Stimulated activated naive CD8-positive, alpha-beta T cell treated with anti-CD3 and anti-CD28 coated beads, Interleukin-15, amount 100 ng/mL, for 72 hours (primary cell): Measurements from ENCODE around the gene BCR.
A peak's percentile ranks its signal among the peaks of the same experiment; 100 is the strongest.

Experiments
- ATAC-seq: fragments of 150-1000 bp; cut with Tn5 transposase; 2 replicates; pipeline ENCODE4 v1.10.0; 2021; ENCODE audit warnings: mild to moderate bottlenecking, moderate library complexity
- DNase-seq, 2 donors: peaks; one replicate each; pipeline ENCODE4 v3.0.0; 2021 to 2022
- H3K27ac Mint-ChIP-seq, 2 donors: one replicate each; pipeline ENCODE4 v1.8.0; 2022; ENCODE audit warnings: mild to moderate bottlenecking in 2 of 2, mixed read lengths in 2 of 2, moderate library complexity in 2 of 2
- H3K27me3 Mint-ChIP-seq: one replicate; pipeline ENCODE4 v1.8.0; 2022; ENCODE audit warnings: mixed read lengths
- H3K4me1 Mint-ChIP-seq: one replicate; pipeline ENCODE4 v1.8.0; 2022; ENCODE audit warnings: mild to moderate bottlenecking, mixed read lengths
- H3K4me3 Mint-ChIP-seq, 2 donors: one replicate each; pipeline ENCODE4 v1.8.0; 2022; ENCODE audit warnings: mild to moderate bottlenecking in 2 of 2, mixed read lengths in 2 of 2, moderate library complexity in 1 of 2
- H3K9me3 Mint-ChIP-seq, 2 donors: one replicate each; pipeline ENCODE4 v1.8.0; 2022; ENCODE audit warnings: mixed read lengths in 2 of 2

Gene BCR

GRCh38 chr22:23268139-23268712 is 87.9 kb downstream of the BCR start:
- no peak overlapping the region for H3K27ac Mint-ChIP-seq
- DNase-seq: no peak
- H3K4me1 Mint-ChIP-seq: peaks cover 4% of the 10 kb centered on the region
- H3K9me3 Mint-ChIP-seq: no peaks in the 10 kb centered on the region
- no peak for ATAC-seq
- no peak overlapping the region for H3K4me3 Mint-ChIP-seq
- no peaks in the 10 kb centered on the region for H3K27me3 Mint-ChIP-seq

GRCh38 chr22:23268877-23269276 is 88.6 kb downstream of the BCR start:
- Mint-ChIP-seq H3K4me3 (no peak overlapping the region), H3K27ac (peak overlapping the region in 1 of 2 donors; percentile 54), H3K27me3 (no peaks in the 10 kb centered on the region), H3K9me3 (no peaks in the 10 kb centered on the region), H3K4me1 (peaks cover 4% of the 10 kb centered on the region)
- DNase-seq: no peak
- ATAC-seq: peak; percentile 34

- Mint-ChIP-seq H3K4me1 (peaks cover 4% of the 10 kb centered on the region), H3K27me3 (no peaks in the 10 kb centered on the region), H3K4me3 (no peak overlapping the region), H3K27ac (peak overlapping the region; percentile 54 to 63), H3K9me3 (no peaks in the 10 kb centered on the region)
- DNase-seq (no peak), ATAC-seq (no peak)
These were observed 89.3 kb downstream of the BCR start for GRCh38 chr22:23269441-23270211.

- DNase-seq (no peak), ATAC-seq (no peak)
- H3K27me3 Mint-ChIP-seq: no peaks in the 10 kb centered on the region
- no peak overlapping the region for H3K4me3 Mint-ChIP-seq
- no peaks in the 10 kb centered on the region for H3K9me3 Mint-ChIP-seq
- H3K4me1 Mint-ChIP-seq: peaks cover 4% of the 10 kb centered on the region
- no peak overlapping the region for H3K27ac Mint-ChIP-seq
These were observed 90.0 kb downstream of the BCR start for GRCh38 chr22:23270212-23270733.

- no peak overlapping the region for H3K4me3 Mint-ChIP-seq
- H3K9me3 Mint-ChIP-seq: no peaks in the 10 kb centered on the region
- peaks cover 4% of the 10 kb centered on the region for H3K4me1 Mint-ChIP-seq
- peak overlapping the region in 1 of 2 donors; percentile 37 for H3K27ac Mint-ChIP-seq
- DNase-seq (no peak), ATAC-seq (no peak)
- no peaks in the 10 kb centered on the region for H3K27me3 Mint-ChIP-seq
These were observed 90.7 kb downstream of the BCR start for GRCh38 chr22:23270798-23271596.

- H3K4me1 Mint-ChIP-seq: peaks cover 4% of the 10 kb centered on the region
- no peak overlapping the region for H3K4me3 Mint-ChIP-seq
- H3K27ac Mint-ChIP-seq: no peak overlapping the region
- no peak for DNase-seq
- no peak for ATAC-seq
- H3K27me3 Mint-ChIP-seq: no peaks in the 10 kb centered on the region
- no peaks in the 10 kb centered on the region for H3K9me3 Mint-ChIP-seq
These were observed 91.2 kb downstream of the BCR start for GRCh38 chr22:23271597-23271908.

- Mint-ChIP-seq H3K27me3 (no peaks in the 10 kb centered on the region), H3K27ac (no peak overlapping the region), H3K4me3 (no peak overlapping the region), H3K9me3 (no peaks in the 10 kb centered on the region), H3K4me1 (peaks cover 4% of the 10 kb centered on the region)
- DNase-seq (no peak), ATAC-seq (no peak)
These were observed 92.1 kb downstream of the BCR start for GRCh38 chr22:23272371-23272770.

GRCh38 chr22:23272834-23273233 is 92.5 kb downstream of the BCR start:
- ATAC-seq (no peak), DNase-seq (no peak)
- Mint-ChIP-seq H3K9me3 (no peaks in the 10 kb centered on the region), H3K27ac (no peak overlapping the region), H3K4me1 (peaks cover 4% of the 10 kb centered on the region), H3K27me3 (no peaks in the 10 kb centered on the region), H3K4me3 (no peak overlapping the region)

GRCh38 chr22:23273445-23274145 is 93.3 kb downstream of the BCR start:
- Mint-ChIP-seq H3K27ac (peak overlapping the region in 1 of 2 donors; percentile 85), H3K27me3 (no peaks in the 10 kb centered on the region), H3K4me3 (no peak overlapping the region), H3K4me1 (peaks cover 8% of the 10 kb centered on the region), H3K9me3 (no peaks in the 10 kb centered on the region)
- ATAC-seq: no peak
- DNase-seq: no peak

GRCh38 chr22:23274146-23274526 is 93.8 kb downstream of the BCR start:
- Mint-ChIP-seq H3K9me3 (no peaks in the 10 kb centered on the region), H3K4me3 (no peak overlapping the region), H3K27me3 (no peaks in the 10 kb centered on the region), H3K27ac (peak overlapping the region in 1 of 2 donors; percentile 85), H3K4me1 (peaks cover 10% of the 10 kb centered on the region)
- ATAC-seq: no peak
- DNase-seq: no peak

- DNase-seq (no peak), ATAC-seq (no peak)
- no peak overlapping the region for H3K4me3 Mint-ChIP-seq
- H3K4me1 Mint-ChIP-seq: peaks cover 19% of the 10 kb centered on the region
- no peak overlapping the region for H3K27ac Mint-ChIP-seq
- H3K9me3 Mint-ChIP-seq: no peaks in the 10 kb centered on the region
- no peaks in the 10 kb centered on the region for H3K27me3 Mint-ChIP-seq
These were observed 94.8 kb downstream of the BCR start for GRCh38 chr22:23274891-23275694.

- Mint-ChIP-seq H3K27me3 (no peaks in the 10 kb centered on the region), H3K4me3 (no peak overlapping the region), H3K27ac (peak overlapping the region in 1 of 2 donors; percentile 86), H3K4me1 (peaks cover 26% of the 10 kb centered on the region), H3K9me3 (no peaks in the 10 kb centered on the region)
- ATAC-seq (no peak), DNase-seq (no peak)
These were observed 95.4 kb downstream of the BCR start for GRCh38 chr22:23275751-23276150.

- ATAC-seq: no peak
- H3K27ac Mint-ChIP-seq: peak overlapping the region; percentile 42 to 69
These were observed 96.6 kb downstream of the BCR start for GRCh38 chr22:23276656-23277582.

More at GRCh38 chr22:23276656-23277582, 96.6 kb downstream of the BCR start:
- Mint-ChIP-seq H3K27me3 (no peaks in the 10 kb centered on the region), H3K4me3 (no peak overlapping the region), H3K4me1 (peaks cover 38% of the 10 kb centered on the region), H3K9me3 (no peaks in the 10 kb centered on the region)
- DNase-seq: no peak
